Common myeloid progenitor, CD34-positive (primary cell): ENCODE measurements around the gene RNASET2.

Experiments used
- CTCF ChIA-PET: fragments of 350-600 bp; sonication (Branson Sonifier 250); formaldehyde crosslinking; loops from one replicate; lab custom pipeline; 2021; ENCODE audit warnings: antibody characterized with exemption; lab: Charles Lee
- POLR2A ChIA-PET: fragments of 350-600 bp; sonication (Branson Sonifier 250); formaldehyde crosslinking; loops from one replicate; lab custom pipeline; 2021; ENCODE audit warnings: antibody characterized with exemption; lab: Charles Lee
- DNase-seq, 3 donors: peaks; one replicate each; pipeline versions ENCODE4 v3.0.0 to v3.0.0-alpha.2; 2013
- H3K27ac ChIP-seq, 2 experiments: 1 replicate in 1 of 2; 2 replicates in 1 of 2; pipeline ENCODE4 v1.7.0; 2013; ENCODE audit warnings: inconsistent platforms in 2 of 2, low read length in 2 of 2, mild to moderate bottlenecking in 2 of 2, low read depth in 1 of 2, moderate library complexity in 1 of 2; ENCODE audit not compliant: severe bottlenecking in 2 of 2, insufficient read depth in 1 of 2, poor library complexity in 1 of 2
- H3K27me3 ChIP-seq, 5 experiments: replicated peaks in 2 of 5; 1 replicate in 3 of 5; 2 replicates in 2 of 5; pipeline versions ENCODE4 v1.6.1 to v1.7.0; 2013; ENCODE audit warnings: low read length in 4 of 5, mild to moderate bottlenecking in 2 of 5, moderate library complexity in 2 of 5, inconsistent platforms in 1 of 5; ENCODE audit not compliant: insufficient read depth in 5 of 5, control insufficient read depth in 4 of 5
- H3K36me3 ChIP-seq, 4 experiments: 1 replicate in 2 of 4; 2 replicates in 2 of 4; pipeline versions ENCODE4 v1.6.1 to v1.7.0; 2013; ENCODE audit warnings: low read length in 3 of 4, control low read depth in 1 of 4, mild to moderate bottlenecking in 1 of 4; ENCODE audit not compliant: control insufficient read depth in 4 of 4, insufficient read depth in 4 of 4
- H3K4me1 ChIP-seq, 4 experiments: 1 replicate in 3 of 4; 2 replicates in 1 of 4; pipeline versions ENCODE4 v1.6.1 to v1.7.1; 2013; ENCODE audit warnings: low read length in 3 of 4, mild to moderate bottlenecking in 3 of 4, control low read depth in 1 of 4, inconsistent platforms in 1 of 4, moderate library complexity in 1 of 4; ENCODE audit not compliant: control insufficient read depth in 4 of 4, insufficient read depth in 4 of 4; ENCODE audit errors: control extremely low read depth in 1 of 4
- H3K4me3 ChIP-seq, 7 experiments: 1 replicate in 4 of 7; 2 replicates in 3 of 7; pipeline versions ENCODE4 v1.5.1 to v1.7.0; 2013; ENCODE audit warnings: mild to moderate bottlenecking in 7 of 7, low read length in 6 of 7, moderate library complexity in 6 of 7, inconsistent platforms in 2 of 7, low read depth in 2 of 7, control low read depth in 1 of 7; ENCODE audit not compliant: insufficient read depth in 4 of 7, control insufficient read depth in 1 of 7; ENCODE audit errors: extremely low read depth in 1 of 7
- H3K9me3 ChIP-seq, 5 experiments: 1 replicate in 4 of 5; 2 replicates in 1 of 5; pipeline versions ENCODE4 v1.6.1 to v1.7.1; 2013; ENCODE audit warnings: low read length in 4 of 5, mild to moderate bottlenecking in 2 of 5, inconsistent platforms in 1 of 5, low read depth in 1 of 5, moderate library complexity in 1 of 5; ENCODE audit not compliant: control insufficient read depth in 4 of 5, insufficient read depth in 2 of 5; ENCODE audit errors: control extremely low read depth in 1 of 5
- WGBS: methylation state at CpG from one replicate; pipeline ENCODE4 v1.1.5; 2013; ENCODE audit not compliant: insufficient coverage; 5-methylcytosine and 5-hydroxymethylcytosine counted together

The RNASET2 gene

DNA sequence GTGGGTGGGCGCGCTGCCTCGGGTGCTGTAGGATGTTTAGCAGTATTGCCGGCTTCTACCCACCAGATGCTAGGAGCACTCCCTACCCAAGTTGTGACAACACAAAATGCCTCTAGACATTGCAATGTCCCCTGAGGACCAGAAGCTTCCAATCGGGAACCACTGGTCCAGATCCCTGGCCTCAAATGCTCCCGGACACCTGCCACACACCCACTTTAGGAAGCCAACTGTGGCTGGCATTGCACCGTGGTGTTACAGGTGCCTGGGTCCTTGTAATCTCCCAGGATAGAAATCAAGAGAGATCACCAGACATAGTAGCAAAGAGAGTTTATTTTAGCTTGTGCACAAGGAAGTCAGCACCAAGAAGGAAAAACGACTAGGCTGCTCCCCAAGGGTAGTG is 14.9 kb upstream of the RNASET2 start:
- Histone ChIP-seq H3K36me3 (peaks cover 0 to 31% (median 0%) of the 10 kb centered on the region in 4 experiments), H3K4me1 (peaks cover 11 to 27% (median 19%) of the 10 kb centered on the region in 4 experiments), H3K4me3 (no peak overlapping the region), H3K27ac (no peak overlapping the region), H3K9me3 (peaks cover 0 to 11% (median 3%) of the 10 kb centered on the region in 5 experiments), H3K27me3 (peaks cover 0 to 56% (median 0%) of the 10 kb centered on the region in 5 experiments)
- no peak for DNase-seq
- 91% methylated on average over 6 of the region's 8 CpGs for WGBS
- ChIA-PET POLR2A (no interaction called here), CTCF (interaction anchor here (0.7 to 1.6 kb wide), 6 partner anchors 8 to 18 kb away, joined by 3 to 9 read pairs (median 4); no protein-coding TSS in a partner anchor)

DNA sequence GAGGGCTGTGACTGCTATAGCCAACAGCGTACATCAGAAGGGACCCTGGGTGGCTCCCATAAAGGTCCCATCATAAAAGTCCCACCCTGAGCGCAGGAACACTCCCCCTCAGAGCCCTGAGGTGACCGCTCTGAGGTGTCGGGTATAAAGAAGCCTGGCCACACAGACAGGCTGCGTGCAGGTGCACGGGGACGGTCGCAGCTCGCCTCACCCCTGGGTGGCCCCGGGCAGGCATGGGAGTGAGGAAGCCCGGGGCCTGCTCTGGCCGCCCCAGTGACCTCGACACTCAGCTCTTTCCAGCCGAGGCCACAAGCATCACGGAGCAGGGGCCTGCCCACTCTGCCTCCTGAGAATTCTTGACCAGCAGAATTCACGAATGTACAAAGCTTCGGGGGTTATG is 14.4 kb upstream of the RNASET2 start:
- no peak for DNase-seq
- WGBS: 95% methylated on average over 14 of the region's 17 CpGs
- ChIA-PET POLR2A (no interaction called here), CTCF (interaction anchor here (0.9 to 2.6 kb wide), 7 partner anchors 9 to 19 kb away, joined by 3 to 10 read pairs (median 5); no protein-coding TSS in a partner anchor)
- Histone ChIP-seq H3K4me3 (no peak overlapping the region), H3K27me3 (peaks cover 0 to 61% (median 0%) of the 10 kb centered on the region in 5 experiments), H3K4me1 (peaks cover 11 to 27% (median 19%) of the 10 kb centered on the region in 4 experiments), H3K27ac (no peak overlapping the region), H3K9me3 (peaks cover 0 to 12% (median 3%) of the 10 kb centered on the region in 5 experiments), H3K36me3 (peaks cover 0 to 30% (median 0%) of the 10 kb centered on the region in 4 experiments)

DNA sequence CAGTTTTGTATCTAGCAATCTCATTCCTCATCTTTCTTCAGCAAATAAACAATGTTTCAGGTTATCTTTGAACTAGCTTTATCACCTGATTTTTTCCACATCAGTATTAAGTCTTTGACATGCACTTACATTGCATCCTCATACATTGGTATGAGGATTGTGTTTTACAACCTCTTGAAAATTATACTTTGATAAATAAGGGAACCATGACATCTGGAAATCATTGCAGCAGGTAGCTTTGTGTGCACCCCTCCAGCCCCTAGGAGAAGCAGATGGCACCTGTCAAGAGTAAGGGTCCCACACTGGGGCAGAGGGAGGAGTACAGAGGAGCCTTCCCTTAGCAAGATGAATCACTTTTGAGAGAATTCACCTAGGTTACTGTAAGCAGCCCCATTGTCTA is 13.7 kb upstream of the RNASET2 start:
- peaks cover 11 to 27% (median 19%) of the 10 kb centered on the region in 4 experiments for H3K4me1 ChIP-seq
- H3K9me3 ChIP-seq: peaks cover 0 to 12% (median 3%) of the 10 kb centered on the region in 5 experiments
- H3K27ac ChIP-seq: no peak overlapping the region
- DNase-seq: peak in 2 of 3 donors; percentile 29 to 62
- ChIA-PET CTCF (interaction anchor here (0.9 to 2.6 kb wide), 5 partner anchors 10 to 18 kb away, joined by 3 to 10 read pairs (median 3); no protein-coding TSS in a partner anchor), POLR2A (no interaction called here)
- H3K4me3 ChIP-seq: peak overlapping the region in 2 of 7 experiments; percentile 34 to 38
- peaks cover 0 to 60% (median 0%) of the 10 kb centered on the region in 5 experiments for H3K27me3 ChIP-seq
- H3K36me3 ChIP-seq: peaks cover 0 to 27% (median 0%) of the 10 kb centered on the region in 4 experiments

DNA sequence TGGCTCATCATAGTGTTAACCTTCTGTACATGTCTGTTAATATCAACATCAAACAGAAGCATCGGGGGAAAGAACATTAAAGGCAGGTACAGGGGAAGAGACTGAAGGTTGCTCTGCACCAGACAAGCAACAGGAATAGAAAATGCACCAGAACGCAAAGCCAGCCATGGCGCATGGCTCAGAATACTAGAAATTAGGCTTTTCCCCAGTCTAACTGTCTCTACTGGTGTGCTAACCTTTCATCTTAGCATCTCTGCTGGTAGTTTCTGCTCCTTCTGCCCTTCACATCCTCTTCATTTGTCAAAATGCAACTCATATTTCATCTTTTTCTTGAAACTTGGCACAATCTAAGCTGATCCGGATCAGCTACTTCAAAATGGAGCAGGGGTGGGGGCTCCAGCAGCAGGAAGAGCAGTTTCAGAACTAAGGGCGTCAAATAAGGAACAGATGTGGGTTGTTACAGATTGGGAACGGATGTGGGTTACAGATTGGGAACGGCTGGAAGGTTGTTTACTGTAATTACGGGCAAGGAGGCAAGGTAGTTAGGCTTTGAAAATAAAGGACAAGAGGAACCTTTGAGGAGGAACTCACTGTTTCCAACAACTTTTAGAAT is 13.1 kb upstream of the RNASET2 start:
- peaks cover 0 to 56% (median 0%) of the 10 kb centered on the region in 5 experiments for H3K27me3 ChIP-seq
- DNase-seq: peak; percentile 45 to 86 (median 68)
- peaks cover 0 to 12% (median 3%) of the 10 kb centered on the region in 5 experiments for H3K9me3 ChIP-seq
- H3K27ac ChIP-seq: no peak overlapping the region
- peaks cover 0 to 21% (median 0%) of the 10 kb centered on the region in 4 experiments for H3K36me3 ChIP-seq
- H3K4me3 ChIP-seq: peak overlapping the region in 3 of 7 experiments; percentile 3 to 38 (median 34)
- peaks cover 11 to 27% (median 19%) of the 10 kb centered on the region in 4 experiments for H3K4me1 ChIP-seq
- ChIA-PET POLR2A (interaction anchor here (1.4 kb wide), 1 partner anchor 10 kb away, joined by 3 read pairs; no protein-coding TSS in a partner anchor), CTCF (interaction anchor here (1.1 to 2.6 kb wide), 4 partner anchors 9 to 20 kb away, joined by 3 to 10 read pairs (median 3); no protein-coding TSS in a partner anchor)
- 8% methylated on average over 8 of the region's 8 CpGs for WGBS

DNA sequence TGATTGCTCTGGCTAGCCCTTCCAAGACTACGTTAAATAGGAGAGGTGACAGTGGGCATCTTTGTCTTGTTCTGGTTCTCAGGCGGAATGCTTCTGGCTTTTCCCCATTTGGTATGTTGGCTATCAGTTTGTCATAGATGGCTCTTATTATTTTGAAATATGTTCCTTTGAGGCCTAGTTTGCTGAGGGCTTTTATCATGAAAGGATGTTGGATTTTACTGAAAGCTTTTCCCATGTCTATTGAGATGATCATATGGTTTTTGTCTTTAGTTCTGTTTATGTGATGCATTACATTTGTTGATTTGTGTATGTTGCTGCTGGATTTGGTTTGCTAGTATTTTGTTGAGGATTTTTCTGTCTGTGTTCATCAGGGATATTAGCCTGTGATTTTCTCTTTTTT is 9.9 kb upstream of the RNASET2 start:
- DNase-seq: no peak
- no peak overlapping the region for H3K4me3 ChIP-seq
- POLR2A ChIA-PET: no interaction called here
- peaks cover 0 to 12% (median 3%) of the 10 kb centered on the region in 5 experiments for H3K9me3 ChIP-seq
- H3K36me3 ChIP-seq: no peaks in the 10 kb centered on the region
- H3K27me3 ChIP-seq: peaks cover 0 to 33% (median 0%) of the 10 kb centered on the region in 5 experiments
- H3K27ac ChIP-seq: no peak overlapping the region
- H3K4me1 ChIP-seq: peaks cover 11 to 21% (median 19%) of the 10 kb centered on the region in 4 experiments
- WGBS: 100% methylated on average over 1 of the region's 2 CpGs
- CTCF ChIA-PET: no interaction called here

DNA sequence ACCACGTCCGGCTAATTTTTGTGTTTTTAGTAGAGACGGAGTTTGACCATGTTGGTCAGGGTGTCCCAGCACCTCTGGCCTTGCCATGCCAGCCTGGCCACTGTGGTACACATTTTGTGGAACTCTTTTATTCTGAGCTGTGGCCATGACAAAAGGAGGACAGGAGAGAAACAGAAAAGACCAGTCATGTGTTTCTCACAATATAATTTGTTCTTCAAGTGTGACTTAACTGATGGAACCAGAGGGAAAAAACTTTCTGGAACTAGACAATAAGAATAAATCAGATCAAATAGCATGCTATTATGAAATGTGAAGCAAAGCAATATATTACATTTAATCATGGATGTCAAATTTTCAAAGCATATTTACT is 4.2 kb upstream of the RNASET2 start:
- Histone ChIP-seq H3K27ac (no peak overlapping the region), H3K4me1 (peaks cover 18 to 38% (median 32%) of the 10 kb centered on the region in 4 experiments), H3K9me3 (peaks cover 0 to 3% (median 0%) of the 10 kb centered on the region in 5 experiments), H3K36me3 (no peaks in the 10 kb centered on the region), H3K27me3 (peaks cover 0 to 26% (median 0%) of the 10 kb centered on the region in 5 experiments), H3K4me3 (no peak overlapping the region)
- POLR2A ChIA-PET: no interaction called here
- DNase-seq: no peak
- CTCF ChIA-PET: interaction anchor here (1.2 to 2.4 kb wide), 7 partner anchors 9 to 174 kb away, joined by 3 to 14 read pairs (median 5); no protein-coding TSS in a partner anchor
- WGBS: 100% methylated on average over 3 of the region's 3 CpGs
